ENCODE results near the gene MISP.

The MISP gene

GRCh38 chr19:792306-792885, 41.5 kb downstream of the MISP start:
- no peaks in the 10 kb centered on the region for H3K9me3 Mint-ChIP-seq
- H3K4me1 Mint-ChIP-seq = peaks cover 4% of the 10 kb centered on the region
- H3K36me3 Mint-ChIP-seq = no peaks in the 10 kb centered on the region
- no peak overlapping the region for H3K4me3 Mint-ChIP-seq
- H3K27me3 Mint-ChIP-seq = no peaks in the 10 kb centered on the region
- no peak overlapping the region for H3K27ac Mint-ChIP-seq

- Mint-ChIP-seq H3K27ac (no peak overlapping the region), H3K4me3 (no peak overlapping the region), H3K36me3 (peaks cover 3% of the 10 kb centered on the region), H3K4me1 (peaks cover 4% of the 10 kb centered on the region), H3K9me3 (no peaks in the 10 kb centered on the region), H3K27me3 (no peaks in the 10 kb centered on the region)
Measured at GRCh38 chr19:793806-794205, 42.9 kb downstream of the MISP start.

GRCh38 chr19:795073-795611, 44.2 kb downstream of the MISP start:
- Mint-ChIP-seq H3K9me3 (no peaks in the 10 kb centered on the region), H3K4me3 (no peak overlapping the region), H3K27ac (no peak overlapping the region), H3K4me1 (peaks cover 15% of the 10 kb centered on the region), H3K36me3 (peaks cover 11% of the 10 kb centered on the region), H3K27me3 (no peaks in the 10 kb centered on the region)

GRCh38 chr19:795691-796581, 45.0 kb downstream of the MISP start:
- Mint-ChIP-seq H3K9me3 (no peaks in the 10 kb centered on the region), H3K27ac (no peak overlapping the region), H3K36me3 (peaks cover 11% of the 10 kb centered on the region), H3K4me1 (peaks cover 21% of the 10 kb centered on the region), H3K27me3 (no peaks in the 10 kb centered on the region), H3K4me3 (peak overlapping the region; percentile 23)

- Mint-ChIP-seq H3K4me3 (peak within 1 kb of the TSS; percentile 98), H3K4me1 (peaks cover 27% of the 10 kb centered on the region), H3K27me3 (no peaks in the 10 kb centered on the region), H3K27ac (peak within 1 kb of the TSS; percentile 96), H3K9me3 (no peaks in the 10 kb centered on the region), H3K36me3 (peaks cover 11% of the 10 kb centered on the region)
Measured at GRCh38 chr19:796692-797527, 46.0 kb downstream of the MISP start, which contains the start of gene PTBP1. Gene PTBP1, plus strand, starts transcription at chr19:797452. Its CDS starts 46 bp downstream, at chr19:797498.

GRCh38 chr19:797528-798414, 46.9 kb downstream of the MISP start:
- peak overlapping the region; percentile 92 for H3K27ac Mint-ChIP-seq

GRCh38 chr19:798415-799075, 47.6 kb downstream of the MISP start:
- Mint-ChIP-seq H3K27ac (peak overlapping the region; percentile 95), H3K27me3 (no peaks in the 10 kb centered on the region), H3K4me1 (peaks cover 39% of the 10 kb centered on the region), H3K9me3 (no peaks in the 10 kb centered on the region), H3K4me3 (peak overlapping the region; percentile 88), H3K36me3 (peaks cover 11% of the 10 kb centered on the region)

More at GRCh38 chr19:797528-798414, 46.9 kb downstream of the MISP start:
- peak overlapping the region; percentile 98 for H3K4me3 Mint-ChIP-seq
- no peaks in the 10 kb centered on the region for H3K27me3 Mint-ChIP-seq
- peaks cover 34% of the 10 kb centered on the region for H3K4me1 Mint-ChIP-seq
- peaks cover 11% of the 10 kb centered on the region for H3K36me3 Mint-ChIP-seq
- no peaks in the 10 kb centered on the region for H3K9me3 Mint-ChIP-seq

- Mint-ChIP-seq H3K27me3 (no peaks in the 10 kb centered on the region), H3K4me1 (peaks cover 39% of the 10 kb centered on the region), H3K36me3 (peaks cover 11% of the 10 kb centered on the region), H3K27ac (peak overlapping the region; percentile 95), H3K9me3 (no peaks in the 10 kb centered on the region), H3K4me3 (peak overlapping the region; percentile 88)
Measured at GRCh38 chr19:799076-799881, 48.4 kb downstream of the MISP start.

GRCh38 chr19:800360-801029, 49.6 kb downstream of the MISP start:
- Mint-ChIP-seq H3K36me3 (peaks cover 13% of the 10 kb centered on the region), H3K4me3 (peak overlapping the region; percentile 88), H3K27ac (peak overlapping the region; percentile 95), H3K27me3 (no peaks in the 10 kb centered on the region), H3K9me3 (no peaks in the 10 kb centered on the region), H3K4me1 (peaks cover 39% of the 10 kb centered on the region)

GRCh38 chr19:801030-801860, 50.3 kb downstream of the MISP start:
- H3K27ac Mint-ChIP-seq = peak overlapping the region; percentile 55
- H3K27me3 Mint-ChIP-seq = no peaks in the 10 kb centered on the region
- no peaks in the 10 kb centered on the region for H3K9me3 Mint-ChIP-seq
- peaks cover 39% of the 10 kb centered on the region for H3K4me1 Mint-ChIP-seq
- H3K4me3 Mint-ChIP-seq = peak overlapping the region; percentile 83
- peaks cover 13% of the 10 kb centered on the region for H3K36me3 Mint-ChIP-seq

- H3K9me3 Mint-ChIP-seq = no peaks in the 10 kb centered on the region
- peak overlapping the region; percentile 83 for H3K4me3 Mint-ChIP-seq
- peaks cover 13% of the 10 kb centered on the region for H3K36me3 Mint-ChIP-seq
- H3K27me3 Mint-ChIP-seq = no peaks in the 10 kb centered on the region
- H3K4me1 Mint-ChIP-seq = peaks cover 35% of the 10 kb centered on the region
- peak overlapping the region; percentile 51 for H3K27ac Mint-ChIP-seq
Measured at GRCh38 chr19:801861-802497, 51.1 kb downstream of the MISP start.

- no peaks in the 10 kb centered on the region for H3K27me3 Mint-ChIP-seq
- peaks cover 16% of the 10 kb centered on the region for H3K36me3 Mint-ChIP-seq
- peaks cover 35% of the 10 kb centered on the region for H3K4me1 Mint-ChIP-seq
Measured at GRCh38 chr19:802498-803098, 51.7 kb downstream of the MISP start.

More at GRCh38 chr19:802498-803098, 51.7 kb downstream of the MISP start:
- Mint-ChIP-seq H3K4me3 (peak overlapping the region; percentile 38), H3K27ac (peak overlapping the region; percentile 61), H3K9me3 (no peaks in the 10 kb centered on the region)

Data from activated naive CD4-positive, alpha-beta T cell treated with anti-CD3 and anti-CD28 coated beads, Interleukin-2, amount 50 U/mL, for 24 hours (primary cell).